Breast epithelium (tissue), 3 donors: ENCODE measurements around the gene SLC44A1.

Source experiments
- CTCF ChIP-seq, 3 donors: fragments of 450-650 bp; IDR thresholded peaks; one replicate each; pipeline ENCODE4 v1.5.1; 2016 to 2017; ENCODE audit warnings: antibody characterized with exemption in 3 of 3, mild to moderate bottlenecking in 3 of 3, moderate library complexity in 3 of 3
- POLR2A ChIP-seq: fragments of 450-650 bp; IDR thresholded peaks from one replicate; pipeline ENCODE4 v1.6.1; 2016; ENCODE audit warnings: antibody characterized with exemption, mild to moderate bottlenecking, moderate library complexity
- POLR2AphosphoS5 ChIP-seq, 3 donors: sonication (generic); formaldehyde crosslinking; IDR thresholded peaks; one replicate each; pipeline ENCODE4 v1.6.1; 2017; ENCODE audit warnings: antibody characterized with exemption in 3 of 3

DNA sequence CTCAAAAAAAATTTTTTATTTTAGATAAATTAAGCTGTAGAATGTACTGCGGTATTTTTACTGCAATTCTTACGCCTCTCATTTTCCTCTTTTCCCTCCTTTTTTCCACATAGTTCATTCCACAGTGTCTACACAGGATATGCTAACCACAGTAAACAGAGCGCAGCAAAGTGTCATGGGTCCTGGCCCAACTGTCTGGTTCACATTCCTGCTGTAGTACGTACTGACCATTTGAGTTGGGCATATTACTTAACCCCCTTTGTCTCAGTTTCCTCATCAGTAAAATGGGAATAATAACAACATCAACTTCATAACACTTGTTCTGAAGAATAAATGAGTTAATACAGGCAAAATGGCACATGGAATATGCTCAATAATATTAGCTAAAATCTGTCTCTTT is 41.6 kb downstream of the SLC44A1 start:
- TF ChIP-seq POLR2A = no peak
- no peak for TF ChIP-seq CTCF (IDR thresholded peaks at IDR 0.05)
- TF ChIP-seq POLR2AphosphoS5 (IDR thresholded peaks at IDR 0.05) = no peak
